GM23248 (cell line): ENCODE results near the gene STAM2. TPM values are rescaled to one million over a fixed set of nuclear protein-coding genes. Genes with fewer than 3 reads are reported as not detected.
"Not testable (repeated sequence)": the region's sequence is repeated elsewhere in the genome, so short reads cannot be mapped to it uniquely, and the experiment has no call there.

ENCODE experiments used
- DNase-seq: peaks from one replicate; pipeline ENCODE4 v3.0.0-alpha.2; 2015
- H2AFZ ChIP-seq: fragments of 200-600 bp; sonication (generic); 2 replicates; pipeline ENCODE4 v1.6.1; 2016; ENCODE audit warnings: antibody characterized with exemption
- H3F3A ChIP-seq: fragments of 200-600 bp; sonication (generic); 2 replicates; pipeline ENCODE4 v1.6.1; 2016; ENCODE audit warnings: mild to moderate bottlenecking, antibody characterized with exemption, mixed run types; ENCODE audit not compliant: insufficient read depth
- H3K27ac ChIP-seq: fragments of 200-600 bp; sonication (generic); 2 replicates; pipeline ENCODE4 v1.5.1; 2016; ENCODE audit warnings: mild to moderate bottlenecking
- H3K27me3 ChIP-seq: fragments of 200-600 bp; sonication (generic); replicated peaks from 2 replicates; pipeline ENCODE4 v1.6.1; 2016; ENCODE audit warnings: mild to moderate bottlenecking; ENCODE audit not compliant: insufficient read depth
- H3K36me3 ChIP-seq: fragments of 200-600 bp; sonication (generic); 2 replicates; pipeline ENCODE4 v1.6.1; 2016; ENCODE audit warnings: low read depth, mild to moderate bottlenecking
- H3K4me1 ChIP-seq: fragments of 200-600 bp; sonication (generic); 2 replicates; pipeline ENCODE4 v1.6.1; 2016; ENCODE audit warnings: mild to moderate bottlenecking; ENCODE audit not compliant: insufficient read depth
- H3K4me2 ChIP-seq: fragments of 200-600 bp; sonication (generic); one replicate; pipeline ENCODE4 v1.6.1; 2016; ENCODE audit warnings: mild to moderate bottlenecking; ENCODE audit not compliant: unreplicated experiment
- H3K4me3 ChIP-seq: fragments of 200-600 bp; sonication (generic); 2 replicates; pipeline ENCODE4 v1.5.1; 2016; ENCODE audit warnings: mild to moderate bottlenecking
- H3K79me2 ChIP-seq: fragments of 200-600 bp; sonication (generic); 2 replicates; pipeline ENCODE4 v1.6.1; 2016; ENCODE audit warnings: mild to moderate bottlenecking; ENCODE audit not compliant: insufficient read depth
- H3K9ac ChIP-seq: fragments of 200-600 bp; sonication (generic); 2 replicates; pipeline ENCODE4 v1.6.1; 2016; ENCODE audit warnings: mild to moderate bottlenecking
- H3K9me2 ChIP-seq: fragments of 200-600 bp; sonication (generic); 2 replicates; pipeline ENCODE4 v1.6.1; 2016; ENCODE audit warnings: mixed run types, mild to moderate bottlenecking, moderate library complexity; ENCODE audit not compliant: insufficient read depth
- H3K9me3 ChIP-seq: fragments of 200-600 bp; sonication (generic); one replicate; pipeline ENCODE4 v1.6.1; 2017; ENCODE audit warnings: low read depth
- H4K20me1 ChIP-seq: fragments of 200-600 bp; sonication (generic); 2 replicates; pipeline ENCODE4 v1.6.0; 2016; ENCODE audit not compliant: insufficient read depth
- EZH2 ChIP-seq: fragments of 200-600 bp; sonication (generic); IDR thresholded peaks from 2 replicates; pipeline ENCODE4 v1.6.1; 2018; ENCODE audit warnings: antibody characterized with exemption, mild to moderate bottlenecking; ENCODE audit not compliant: insufficient read depth, poor library complexity, severe bottlenecking
- EZH2phosphoT487 ChIP-seq: fragments of 200-600 bp; sonication (generic); IDR thresholded peaks from 2 replicates; pipeline ENCODE4 v1.6.1; 2018; ENCODE audit warnings: antibody characterized with exemption, moderate library complexity, mild to moderate bottlenecking, low read depth; ENCODE audit not compliant: insufficient read depth
- WGBS, 2 experiments: methylation state at CpG; one replicate each; pipeline ENCODE4 v1.1.6; 2015 to 2017; ENCODE audit warnings: low lambda C conversion rate in 2 of 2, low coverage in 1 of 2; ENCODE audit errors: missing lambda C conversion rate in 2 of 2; 5-methylcytosine and 5-hydroxymethylcytosine counted together
- in situ Hi-C: fragments of 300-500 bp; cut with MboI; formaldehyde crosslinking; loops from 2 replicates; pipeline ENCODE4 v1.15.0; 2020
- polyA plus RNA-seq: library from polyadenylated mRNA; unstranded; fragments of >200 nt; fragmentation: Nextera tagmentation; extraction: Ambion mirVana; gene quantifications from 2 replicates; pipeline ENCODE4 v1.2.1, GENCODE V29; 2016
- total RNA-seq: library from RNA; depleted of rRNA; stranded (reverse); fragments of >200 nt; shearing (Covaris generic); gene quantifications from 2 replicates; pipeline ENCODE4 v1.2.3, GENCODE V29; 2014

Gene STAM2
- total and polyA plus RNA-seq, 2 experiments from 2014 or later: 14.9 to 29.6 TPM

DNA sequence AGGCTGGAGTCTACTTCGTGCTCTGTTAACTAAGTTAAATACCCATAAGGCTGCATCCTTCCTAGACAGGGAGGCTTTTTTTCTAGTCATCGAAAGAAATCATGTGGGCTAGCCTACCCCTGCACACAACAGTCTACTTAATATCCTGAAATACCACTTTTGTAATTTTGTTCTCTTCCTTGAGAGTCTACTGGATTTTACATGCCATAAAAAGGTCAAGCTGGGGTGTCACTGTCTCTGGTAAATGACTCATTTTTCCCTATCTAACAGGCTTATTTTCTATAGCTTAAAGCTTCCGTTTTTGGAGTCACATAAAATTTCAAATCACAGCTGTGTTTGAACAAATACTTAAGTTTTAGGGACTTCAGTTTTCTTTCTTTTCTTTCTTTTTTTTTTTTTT, 10.7 kb upstream of the STAM2 start:
- in situ Hi-C loops: no loop called here
- Histone ChIP-seq H3F3A (no peaks in the 10 kb centered on the region), H3K79me2 (no peaks in the 10 kb centered on the region), H3K4me1 (0 out of 2 replicates have a peak, but pooled peaks cover 3% of the 10 kb centered on the region), H3K4me3 (no peak overlapping the region), H2AFZ (no peak overlapping the region), H4K20me1 (no peaks in the 10 kb centered on the region), H3K9me2 (no peaks in the 10 kb centered on the region), H3K9ac (no peak overlapping the region), H3K27me3 (no peaks in the 10 kb centered on the region), H3K27ac (no peak overlapping the region), H3K36me3 (no peaks in the 10 kb centered on the region), H3K4me2 (no peak overlapping the region), H3K9me3 (no peaks in the 10 kb centered on the region)
- 65 to 67% methylated on average over 3 of the region's 3 CpGs for WGBS, 2 experiments
- peak; percentile 30 for DNase-seq
- TF ChIP-seq EZH2 (no peak), EZH2phosphoT487 (no peak)

DNA sequence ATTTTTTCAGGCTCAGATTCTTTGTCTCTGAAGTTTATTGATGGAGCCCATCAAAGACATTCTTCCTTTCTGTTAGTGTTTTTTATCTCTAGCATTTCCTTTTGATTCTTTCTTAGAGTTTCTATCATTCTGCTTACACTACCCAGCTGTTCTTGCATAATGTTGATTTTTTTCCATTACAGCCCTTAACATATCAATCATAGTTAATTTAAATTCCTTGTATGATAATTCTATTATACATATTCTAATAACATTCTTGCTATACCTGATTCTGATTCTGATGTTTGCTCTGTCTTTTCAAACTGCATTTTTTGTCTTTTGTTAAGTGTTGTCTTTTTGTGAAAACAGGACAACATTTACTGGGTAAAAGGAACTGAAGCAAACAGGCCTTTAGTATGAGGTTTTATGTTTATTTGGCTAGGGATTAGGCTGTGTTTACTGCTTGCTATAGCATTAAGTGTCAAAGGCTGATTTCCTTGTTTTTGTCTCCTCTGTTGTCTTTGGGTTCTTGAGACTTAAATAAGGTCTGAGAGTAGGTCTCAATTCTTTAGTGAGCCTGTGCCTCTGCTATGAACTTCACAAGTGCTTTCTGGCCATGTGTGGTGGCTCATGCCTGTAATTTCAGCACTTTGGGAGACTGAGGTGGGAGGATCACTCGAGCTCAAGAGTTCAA, 8.0 kb upstream of the STAM2 start:
- Histone ChIP-seq H3K4me3 (no peak overlapping the region), H2AFZ (no peak overlapping the region), H4K20me1 (no peaks in the 10 kb centered on the region), H3K9me2 (no peaks in the 10 kb centered on the region), H3K9ac (no peak overlapping the region), H3K4me1 (0 out of 2 replicates have a peak, but pooled peaks cover 3% of the 10 kb centered on the region), H3K27me3 (no peaks in the 10 kb centered on the region), H3K4me2 (no peak overlapping the region), H3K36me3 (no peaks in the 10 kb centered on the region), H3F3A (no peaks in the 10 kb centered on the region), H3K9me3 (no peaks in the 10 kb centered on the region), H3K79me2 (no peaks in the 10 kb centered on the region), H3K27ac (no peak overlapping the region)
- in situ Hi-C loops: no loop called here
- no peak for TF ChIP-seq EZH2
- no peak for TF ChIP-seq EZH2phosphoT487
- WGBS, 2 experiments: 0% methylated on average over 1 of the region's 1 CpG
- no peak for DNase-seq

DNA sequence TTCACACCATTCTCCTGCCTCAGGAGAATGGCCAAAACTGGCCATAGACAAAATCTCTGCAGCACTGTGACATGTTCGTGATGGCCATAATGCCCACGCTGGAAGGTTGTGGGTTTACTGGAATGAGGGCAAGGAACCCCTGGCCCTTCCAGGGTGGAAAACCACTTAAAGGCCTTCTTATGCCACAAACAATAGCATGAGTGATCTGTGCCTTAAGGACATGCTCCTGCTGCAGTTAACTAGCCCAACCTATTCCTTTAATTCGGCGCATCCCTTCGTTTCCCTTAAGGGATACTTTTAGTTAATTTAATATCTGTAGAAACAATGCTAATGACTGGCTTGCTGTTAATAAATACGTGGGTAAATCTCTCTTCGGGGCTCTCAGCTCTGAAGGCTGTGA, 2.1 kb upstream of the STAM2 start:
- peaks cover 11% of the 10 kb centered on the region for H3F3A ChIP-seq
- H3K79me2 ChIP-seq: peaks cover 25% of the 10 kb centered on the region
- H3K36me3 ChIP-seq, H3K27ac ChIP-seq, in situ Hi-C loops, H3K4me3 ChIP-seq, H3K9me3 ChIP-seq, H2AFZ ChIP-seq, H4K20me1 ChIP-seq, H3K9me2 ChIP-seq, H3K9ac ChIP-seq, H3K27me3 ChIP-seq, DNase-seq, H3K4me2 ChIP-seq: not testable (repeated sequence)
- H3K4me1 ChIP-seq: peaks cover 12% of the 10 kb centered on the region
- WGBS, 2 experiments: 96% methylated on average over 5 to 7 of the region's 7 CpGs

DNA sequence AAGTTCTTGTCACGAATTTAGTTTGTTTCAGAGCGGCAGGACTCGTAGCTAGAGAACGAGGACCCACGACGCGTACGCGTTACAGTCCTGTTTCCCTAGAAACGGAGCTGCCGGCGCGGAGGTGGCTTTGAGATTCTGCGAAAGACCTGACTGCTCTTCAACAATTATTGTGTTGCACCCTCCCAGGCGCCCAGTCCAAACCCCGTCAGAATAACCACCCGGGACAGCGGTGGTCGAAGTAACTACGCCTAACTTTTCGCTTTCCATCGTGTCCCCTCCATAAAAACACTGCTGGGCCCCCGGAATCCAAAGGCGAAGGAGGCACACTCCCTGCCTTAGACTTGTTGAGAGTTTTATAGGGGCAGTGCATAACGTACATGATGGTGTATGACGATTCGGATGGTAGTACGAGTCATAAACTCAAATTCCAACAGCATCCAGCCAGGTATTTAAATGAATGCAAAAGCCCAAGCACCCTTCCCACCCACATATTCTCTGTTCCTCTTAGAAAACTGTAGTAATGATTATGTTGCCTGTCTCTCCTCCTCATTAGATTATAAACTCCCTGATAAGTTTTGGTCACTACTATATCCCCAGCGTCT, 651 bp upstream of the STAM2 start:
- in situ Hi-C loops: no loop called here
- H3K9ac ChIP-seq: peak overlapping the region; percentile 90
- H3K9me3 ChIP-seq: no peaks in the 10 kb centered on the region
- peaks cover 40% of the 10 kb centered on the region for H3K79me2 ChIP-seq
- H2AFZ ChIP-seq: peak overlapping the region; percentile 99
- H3F3A ChIP-seq: peaks cover 22% of the 10 kb centered on the region
- H3K4me3 ChIP-seq: peak overlapping the region; percentile 93
- H3K4me1 ChIP-seq: peaks cover 18% of the 10 kb centered on the region
- WGBS, 2 experiments: 1% methylated on average over 29 of the region's 29 CpGs
- TF ChIP-seq EZH2 (no peak), EZH2phosphoT487 (no peak)
- H3K4me2 ChIP-seq: peak overlapping the region; percentile 94
- no peaks in the 10 kb centered on the region for H3K27me3 ChIP-seq
- H3K9me2 ChIP-seq: no peaks in the 10 kb centered on the region
- DNase-seq: peak; percentile 70
- H4K20me1 ChIP-seq: no peaks in the 10 kb centered on the region
- H3K27ac ChIP-seq: peak overlapping the region; percentile 92
- no peaks in the 10 kb centered on the region for H3K36me3 ChIP-seq
